ENCODE results near the gene KMT2D.
A peak's percentile ranks its signal among the peaks of the same experiment; 100 is the strongest.

KMT2D gene

GRCh38 chr12:49044660-49045059, 15.9 kb downstream of the KMT2D start:
- Histone ChIP-seq H3K9ac (ENCODE audit: low read length) (no peak overlapping the region), H3K9me3 (ENCODE audit: low read length) (no peaks in the 10 kb centered on the region), H3K36me3 (ENCODE audit: insufficient read depth, low read length) (peaks cover 98% of the 10 kb centered on the region), H3K4me2 (ENCODE audit: low read length) (no peak overlapping the region), H3K4me1 (ENCODE audit: insufficient read depth, low read length, severe bottlenecking) (no peaks in the 10 kb centered on the region), H3K79me2 (ENCODE audit: insufficient read depth, low read length) (no peaks in the 10 kb centered on the region), H3K27me3 (ENCODE audit: insufficient read depth, low read length) (no peaks in the 10 kb centered on the region), H3F3A (ENCODE audit: insufficient read depth, low read length) (no peaks in the 10 kb centered on the region), H3K9me2 (ENCODE audit: low read depth, low read length) (no peaks in the 10 kb centered on the region), H4K20me1 (ENCODE audit: insufficient read depth, low read length) (no peaks in the 10 kb centered on the region), H2AFZ (ENCODE audit: low read length) (no peak overlapping the region), H3K4me3 (ENCODE audit: low read depth, low read length, poor library complexity, severe bottlenecking) (no peak overlapping the region), H3K27ac (ENCODE audit: low read depth, low read length, poor library complexity, severe bottlenecking) (no peak overlapping the region)
- TF ChIP-seq EZH2 (IDR thresholded peaks at IDR 0.05; ENCODE audit: borderline replicate concordance, low read length) (no peak), CTCF (IDR thresholded peaks at IDR 0.05; ENCODE audit: low read length) (no peak)

GRCh38 chr12:49043856-49044258, 16.7 kb downstream of the KMT2D start:
- Histone ChIP-seq H2AFZ (ENCODE audit: low read length) (no peak overlapping the region), H3F3A (ENCODE audit: insufficient read depth, low read length) (no peaks in the 10 kb centered on the region), H3K9me2 (ENCODE audit: low read depth, low read length) (no peaks in the 10 kb centered on the region), H3K79me2 (ENCODE audit: insufficient read depth, low read length) (no peaks in the 10 kb centered on the region), H3K9ac (ENCODE audit: low read length) (no peak overlapping the region), H3K27ac (ENCODE audit: low read depth, low read length, poor library complexity, severe bottlenecking) (no peak overlapping the region), H3K9me3 (ENCODE audit: low read length) (no peaks in the 10 kb centered on the region), H3K36me3 (ENCODE audit: insufficient read depth, low read length) (peaks cover 98% of the 10 kb centered on the region), H3K27me3 (ENCODE audit: insufficient read depth, low read length) (no peaks in the 10 kb centered on the region), H4K20me1 (ENCODE audit: insufficient read depth, low read length) (no peaks in the 10 kb centered on the region), H3K4me2 (ENCODE audit: low read length) (no peak overlapping the region), H3K4me1 (ENCODE audit: insufficient read depth, low read length, severe bottlenecking) (no peaks in the 10 kb centered on the region), H3K4me3 (ENCODE audit: low read depth, low read length, poor library complexity, severe bottlenecking) (no peak overlapping the region)
- TF ChIP-seq CTCF (IDR thresholded peaks at IDR 0.05; ENCODE audit: low read length) (peak; percentile 86), EZH2 (IDR thresholded peaks at IDR 0.05; ENCODE audit: borderline replicate concordance, low read length) (no peak)

GRCh38 chr12:49043241-49043640, 17.4 kb downstream of the KMT2D start:
- no peak overlapping the region for H3K4me2 ChIP-seq (ENCODE audit: low read length)
- no peak overlapping the region for H2AFZ ChIP-seq (ENCODE audit: low read length)
- H3K79me2 ChIP-seq (ENCODE audit: insufficient read depth, low read length) = no peaks in the 10 kb centered on the region
- no peaks in the 10 kb centered on the region for H3K9me2 ChIP-seq (ENCODE audit: low read depth, low read length)
- no peaks in the 10 kb centered on the region for H3K4me1 ChIP-seq (ENCODE audit: insufficient read depth, low read length, severe bottlenecking)
- TF ChIP-seq CTCF (IDR thresholded peaks at IDR 0.05; ENCODE audit: low read length) (no peak), EZH2 (IDR thresholded peaks at IDR 0.05; ENCODE audit: borderline replicate concordance, low read length) (no peak)
- H3K4me3 ChIP-seq (ENCODE audit: low read depth, low read length, poor library complexity, severe bottlenecking) = no peak overlapping the region
- peaks cover 98% of the 10 kb centered on the region for H3K36me3 ChIP-seq (ENCODE audit: insufficient read depth, low read length)
- H4K20me1 ChIP-seq (ENCODE audit: insufficient read depth, low read length) = no peaks in the 10 kb centered on the region
- no peaks in the 10 kb centered on the region for H3K9me3 ChIP-seq (ENCODE audit: low read length)
- no peaks in the 10 kb centered on the region for H3F3A ChIP-seq (ENCODE audit: insufficient read depth, low read length)
- H3K27ac ChIP-seq (ENCODE audit: low read depth, low read length, poor library complexity, severe bottlenecking) = no peak overlapping the region
- H3K9ac ChIP-seq (ENCODE audit: low read length) = no peak overlapping the region
- no peaks in the 10 kb centered on the region for H3K27me3 ChIP-seq (ENCODE audit: insufficient read depth, low read length)
